ENCODE measurements around the gene MTMR10.
A peak's percentile ranks its signal among the peaks of the same experiment; 100 is the strongest.

The MTMR10 gene

DNA sequence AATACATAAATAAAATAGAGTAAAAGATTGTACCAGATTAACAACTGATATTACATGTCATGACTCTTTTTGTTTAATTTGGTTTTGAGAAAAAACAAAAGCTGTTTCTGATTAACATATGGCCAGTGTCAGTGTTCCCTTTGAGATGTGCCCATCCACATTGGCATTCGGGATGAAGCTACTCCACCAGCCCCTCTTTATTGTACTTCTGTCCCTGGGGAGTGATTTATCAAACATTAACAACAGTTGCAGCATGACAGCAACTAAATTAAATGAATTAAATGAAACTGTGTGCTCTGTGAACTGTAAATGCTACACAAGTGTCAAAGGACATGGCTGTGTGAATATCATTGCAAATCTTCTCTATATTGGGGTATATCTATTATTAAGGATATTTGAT, 25.9 kb upstream of the MTMR10 start:
- in situ Hi-C loops (cut with HindIII; ENCODE audit: low sequenced_read_pairs) = no loop called here
- no peak overlapping the region for H3K4me3 ChIP-seq (ENCODE audit: low read depth, low read length)
- DNase-seq (ENCODE audit: low read depth, low spot score) = no peak
- TF ChIP-seq, protein P1, sequence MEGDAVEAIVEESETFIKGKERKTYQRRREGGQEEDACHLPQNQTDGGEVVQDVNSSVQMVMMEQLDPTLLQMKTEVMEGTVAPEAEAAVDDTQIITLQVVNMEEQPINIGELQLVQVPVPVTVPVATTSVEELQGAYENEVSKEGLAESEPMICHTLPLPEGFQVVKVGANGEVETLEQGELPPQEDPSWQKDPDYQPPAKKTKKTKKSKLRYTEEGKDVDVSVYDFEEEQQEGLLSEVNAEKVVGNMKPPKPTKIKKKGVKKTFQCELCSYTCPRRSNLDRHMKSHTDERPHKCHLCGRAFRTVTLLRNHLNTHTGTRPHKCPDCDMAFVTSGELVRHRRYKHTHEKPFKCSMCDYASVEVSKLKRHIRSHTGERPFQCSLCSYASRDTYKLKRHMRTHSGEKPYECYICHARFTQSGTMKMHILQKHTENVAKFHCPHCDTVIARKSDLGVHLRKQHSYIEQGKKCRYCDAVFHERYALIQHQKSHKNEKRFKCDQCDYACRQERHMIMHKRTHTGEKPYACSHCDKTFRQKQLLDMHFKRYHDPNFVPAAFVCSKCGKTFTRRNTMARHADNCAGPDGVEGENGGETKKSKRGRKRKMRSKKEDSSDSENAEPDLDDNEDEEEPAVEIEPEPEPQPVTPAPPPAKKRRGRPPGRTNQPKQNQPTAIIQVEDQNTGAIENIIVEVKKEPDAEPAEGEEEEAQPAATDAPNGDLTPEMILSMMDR (IDR thresholded peaks at IDR 0.05; ENCODE audit: low read depth, low read length) = no peak

DNA sequence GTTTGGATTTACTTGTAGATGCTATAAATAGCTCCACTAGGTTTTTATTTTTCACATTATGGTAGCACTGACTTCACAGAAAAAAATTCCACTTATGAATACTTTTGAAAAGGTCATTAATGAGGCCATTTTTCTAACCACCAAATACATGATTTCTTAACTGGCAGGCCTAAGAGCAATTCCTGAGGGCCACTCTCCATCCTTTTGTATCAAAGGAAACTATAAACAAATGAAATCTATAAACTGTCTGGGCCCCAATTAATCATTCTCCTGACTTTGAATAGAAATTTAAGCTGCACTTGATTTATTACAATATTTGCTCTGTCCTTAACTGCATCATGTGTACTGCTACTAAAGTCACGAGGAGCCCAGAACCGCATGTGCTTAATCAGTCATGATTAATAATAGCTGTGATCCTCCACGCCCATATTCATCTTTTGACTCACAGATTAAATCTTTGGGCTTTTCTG, 25.1 kb upstream of the MTMR10 start:
- H3K4me3 ChIP-seq (ENCODE audit: low read depth, low read length) = no peak overlapping the region
- DNase-seq (ENCODE audit: low read depth, low spot score) = peak; percentile 61
- in situ Hi-C loops (cut with HindIII; ENCODE audit: low sequenced_read_pairs) = no loop called here
- TF ChIP-seq, protein P1 (IDR thresholded peaks at IDR 0.05; ENCODE audit: low read depth, low read length) = no peak

DNA sequence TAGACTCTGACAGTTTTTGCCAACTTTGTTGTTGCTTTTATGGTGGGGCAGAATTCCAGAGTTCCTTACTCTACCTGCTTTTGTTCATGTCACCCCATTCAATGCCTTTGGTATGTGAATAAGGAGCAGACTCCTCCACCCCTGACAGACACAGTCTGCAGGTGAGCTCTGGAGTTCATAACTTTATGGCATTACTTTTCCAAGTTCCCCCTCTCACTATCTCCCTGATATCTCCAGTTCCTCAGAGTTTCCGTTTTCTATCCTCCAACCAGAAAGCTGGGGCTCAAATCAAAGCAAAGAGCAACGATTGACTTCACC, 23.1 kb upstream of the MTMR10 start:
- TF ChIP-seq, protein P1 (IDR thresholded peaks at IDR 0.05; ENCODE audit: low read depth, low read length) = no peak
- H3K4me3 ChIP-seq (ENCODE audit: low read depth, low read length) = no peak overlapping the region
- no peak for DNase-seq (ENCODE audit: low read depth, low spot score)
- in situ Hi-C loops (cut with HindIII; ENCODE audit: low sequenced_read_pairs) = no loop called here

DNA sequence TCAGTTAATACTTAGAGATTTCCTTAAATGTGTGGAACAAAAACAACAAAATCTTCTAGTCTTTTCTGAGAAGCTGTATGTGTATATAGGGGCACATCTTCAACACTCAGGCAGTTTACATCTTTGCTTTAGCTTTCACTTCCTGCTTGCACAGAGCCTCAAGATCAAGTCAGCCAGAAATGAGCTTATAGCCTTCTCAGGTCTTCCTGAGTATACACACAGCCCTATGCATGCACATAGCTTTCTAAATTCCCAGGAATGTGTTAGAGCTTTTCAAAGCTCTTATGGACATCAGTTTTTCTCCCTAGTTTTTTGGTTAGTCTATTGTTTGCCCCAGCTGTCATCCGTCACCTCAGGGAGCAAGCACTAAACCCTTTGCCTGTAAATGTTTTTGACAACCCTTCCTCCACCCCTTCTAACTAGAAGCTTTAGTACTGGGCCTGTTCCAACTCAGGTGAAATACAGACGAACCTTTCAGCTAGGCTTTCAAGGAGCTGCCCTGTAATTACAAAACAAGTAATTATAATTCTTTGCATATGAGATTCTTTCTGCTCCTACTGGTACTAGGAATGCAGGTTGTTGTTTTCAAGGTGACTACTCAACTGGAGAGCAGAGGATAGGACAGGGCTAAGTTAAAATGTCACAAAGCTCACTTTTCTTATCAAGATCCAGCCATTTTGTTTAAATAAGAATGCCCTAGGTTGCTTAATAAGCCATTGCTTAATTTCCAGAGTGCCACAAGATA, 22.6 kb upstream of the MTMR10 start:
- TF ChIP-seq, protein P1 (IDR thresholded peaks at IDR 0.05; ENCODE audit: low read depth, low read length) = no peak
- H3K4me3 ChIP-seq (ENCODE audit: low read depth, low read length) = no peak overlapping the region

DNA sequence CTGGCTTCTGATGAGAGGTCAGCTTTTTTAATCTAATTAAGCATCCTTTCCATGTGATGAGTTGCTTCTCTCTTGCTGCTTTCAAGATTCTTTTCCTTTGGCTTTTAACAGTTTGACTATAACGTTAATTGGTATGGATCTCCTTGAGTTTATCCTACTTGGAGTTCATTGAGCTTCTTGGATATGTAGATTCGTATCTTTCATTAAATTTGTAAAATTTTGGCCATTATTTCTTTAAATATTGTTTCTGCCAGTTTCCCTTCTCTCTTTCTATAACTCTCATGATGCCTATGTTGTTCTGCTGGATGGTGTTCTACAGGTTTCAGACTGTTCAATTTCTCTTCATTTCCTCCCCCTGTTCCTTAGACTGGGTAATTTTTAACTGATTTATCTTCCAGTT, 21.0 kb upstream of the MTMR10 start:
- H3K4me3 ChIP-seq (ENCODE audit: low read depth, low read length) = no peak overlapping the region
- TF ChIP-seq, protein P1 (IDR thresholded peaks at IDR 0.05; ENCODE audit: low read depth, low read length) = no peak
- DNase-seq (ENCODE audit: low read depth, low spot score) = no peak
- in situ Hi-C loops (cut with HindIII; ENCODE audit: low sequenced_read_pairs) = no loop called here

More for the DNA sequence above, 22.6 kb upstream of the MTMR10 start:
- no peak for DNase-seq (ENCODE audit: low read depth, low spot score)
- in situ Hi-C loops (cut with HindIII; ENCODE audit: low sequenced_read_pairs) = no loop called here

DNA sequence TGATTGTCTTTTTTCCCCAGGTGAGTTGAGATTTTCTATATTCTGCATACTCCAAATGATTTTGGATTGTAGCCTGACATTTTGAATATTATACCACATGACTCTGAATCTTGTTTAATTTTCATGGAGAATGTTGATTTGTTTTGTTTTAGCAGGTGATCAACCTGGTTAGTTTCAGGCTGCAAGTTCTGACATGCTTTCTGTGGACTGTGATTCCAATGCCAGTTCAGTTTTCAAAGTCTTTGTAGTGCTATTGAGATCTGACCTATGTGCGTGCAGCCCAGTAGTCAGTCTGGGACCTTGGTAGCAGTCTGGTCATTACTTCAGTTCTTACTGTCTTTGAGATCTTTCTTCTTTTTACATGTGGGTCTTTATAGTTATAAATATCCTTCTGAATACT, 18.6 kb upstream of the MTMR10 start:
- in situ Hi-C loops (cut with HindIII; ENCODE audit: low sequenced_read_pairs) = no loop called here
- DNase-seq (ENCODE audit: low read depth, low spot score) = no peak
- TF ChIP-seq, protein P1 (IDR thresholded peaks at IDR 0.05; ENCODE audit: low read depth, low read length) = no peak
- no peak overlapping the region for H3K4me3 ChIP-seq (ENCODE audit: low read depth, low read length)
